Measurements from ENCODE around the gene PPY.
"Not testable (repeated sequence)": the region's sequence is repeated elsewhere in the genome, so short reads cannot be mapped to it uniquely, and the experiment has no call there.

Gene PPY

GRCh38 chr17:43932357-43932756 lies 9.9 kb downstream of the PPY start:
- no peak for DNase-seq

GRCh38 chr17:43931062-43931571 lies 11.2 kb downstream of the PPY start:
- no peak for DNase-seq

GRCh38 chr17:43928609-43929008 lies 13.7 kb downstream of the PPY start:
- DNase-seq, result no peak

GRCh38 chr17:43927929-43928328 lies 14.3 kb downstream of the PPY start:
- not testable (repeated sequence) for DNase-seq

GRCh38 chr17:43927060-43927864 lies 15.0 kb downstream of the PPY start:
- no peak for DNase-seq

GRCh38 chr17:43924558-43924957 lies 17.7 kb downstream of the PPY start:
- DNase-seq, result no peak

- DNase-seq, result no peak
Measured at GRCh38 chr17:43920500-43921095, 21.7 kb downstream of the PPY start.

- DNase-seq, result no peak
Measured at GRCh38 chr17:43918026-43918389, 24.3 kb downstream of the PPY start.

- peak in 29 of 51 donors; percentile 3 to 62 (median 19) for DNase-seq
Measured at GRCh38 chr17:43917348-43918025, 24.8 kb downstream of the PPY start.

GRCh38 chr17:43917016-43917347 lies 25.3 kb downstream of the PPY start:
- no peak for DNase-seq

- DNase-seq, result no peak
Measured at GRCh38 chr17:43916385-43916784, 25.9 kb downstream of the PPY start.

GRCh38 chr17:43915559-43915958 lies 26.7 kb downstream of the PPY start:
- DNase-seq, result no peak

- no peak for DNase-seq
Measured at GRCh38 chr17:43914451-43914850, 27.8 kb downstream of the PPY start.

- no peak for DNase-seq
Measured at GRCh38 chr17:43913584-43913983, 28.7 kb downstream of the PPY start.

GRCh38 chr17:43912635-43913304 lies 29.5 kb downstream of the PPY start:
- no peak for DNase-seq

GRCh38 chr17:43911904-43912303 lies 30.4 kb downstream of the PPY start:
- DNase-seq, result no peak

- peak in 10 of 51 donors; percentile 5 to 54 (median 16) for DNase-seq
Measured at GRCh38 chr17:43909537-43910231, 32.6 kb downstream of the PPY start.

- peak in 50 of 51 donors; percentile 21 to 94 (median 73) for DNase-seq
Measured at GRCh38 chr17:43907998-43908721, 34.1 kb downstream of the PPY start.

GRCh38 chr17:43907425-43907981 lies 34.8 kb downstream of the PPY start, which contains the start of gene MPP2:
Gene MPP2, minus strand, starts transcription at chr17:43907536. Its CDS starts 3,076 bp downstream, at chr17:43904460.
- peak; percentile 50 to 96 (median 75) for DNase-seq

GRCh38 chr17:43906951-43907424 lies 35.3 kb downstream of the PPY start:
- peak in 20 of 51 donors; percentile 41 to 83 (median 61) for DNase-seq

Data from hypothalamus (tissue), 51 donors.